H1 (cell line): ENCODE measurements around the gene GAP43. TPM values are rescaled to one million over a fixed set of nuclear protein-coding genes. Genes with fewer than 3 reads are reported as not detected.

Source experiments
- CTCF ChIA-PET: fragments of 300-600 bp; sonication (Branson Sonifier 250); formaldehyde crosslinking; loops from one replicate; lab custom pipeline; 2021; ENCODE audit not compliant: partially characterized antibody; lab: Charles Lee
- POLR2A ChIA-PET: fragments of 300-600 bp; sonication (Branson Sonifier 250); formaldehyde crosslinking; loops from one replicate; lab custom pipeline; 2021; ENCODE audit warnings: inconsistent platforms; ENCODE audit not compliant: partially characterized antibody; lab: Charles Lee
- DNase-seq, 2 experiments: peaks; one replicate each; pipeline versions ENCODE4 v3.0.0 to v3.0.0-alpha.2; 2010 to 2022; ENCODE audit warnings: low spot score in 2 of 2, low read depth in 1 of 2, mixed read lengths in 1 of 2
- FAIRE-seq: peaks from 2 replicates; lab custom pipeline; 2011; peaks lifted over from hg19 to GRCh38; lab: Jason Lieb, UNC
- H2AFZ ChIP-seq: 2 replicates; pipeline ENCODE4 v1.8.1; 2012; ENCODE audit warnings: low read length, inconsistent platforms
- H2AK5ac ChIP-seq: 2 replicates; pipeline ENCODE4 v1.6.1; 2013; ENCODE audit warnings: low read depth, low read length
- H2BK120ac ChIP-seq: replicated peaks from 2 replicates; pipeline ENCODE3; 2013; ENCODE audit warnings: low read depth, low read length, inconsistent platforms
- H2BK12ac ChIP-seq: 2 replicates; pipeline ENCODE4 v1.6.1; 2013; ENCODE audit warnings: low read depth, low read length
- H2BK15ac ChIP-seq: 2 replicates; pipeline ENCODE4 v1.6.1; 2013; ENCODE audit warnings: low read length
- H2BK20ac ChIP-seq: 2 replicates; pipeline ENCODE4 v1.6.1; 2013; ENCODE audit warnings: low read length
- H2BK5ac ChIP-seq: 2 replicates; pipeline ENCODE4 v1.6.1; 2013; ENCODE audit warnings: low read depth, low read length
- H3K14ac ChIP-seq: 2 replicates; pipeline ENCODE4 v1.6.1; 2013; ENCODE audit warnings: inconsistent platforms; ENCODE audit not compliant: insufficient read length
- H3K18ac ChIP-seq: 2 replicates; pipeline ENCODE4 v1.6.1; 2013; ENCODE audit warnings: low read length; ENCODE audit errors: extremely low read depth
- H3K23ac ChIP-seq: 2 replicates; pipeline ENCODE4 v1.6.1; 2013; ENCODE audit warnings: inconsistent platforms; ENCODE audit not compliant: insufficient read length
- H3K23me2 ChIP-seq: 2 replicates; pipeline ENCODE4 v1.6.1; 2013; ENCODE audit warnings: low read depth, low read length
- H3K27ac ChIP-seq: 2 replicates; pipeline ENCODE4 v1.6.1; 2011; ENCODE audit warnings: low read depth, low read length, inconsistent platforms
- H3K27me3 ChIP-seq, 4 experiments: replicated peaks in 1 of 4; 1 replicate in 1 of 4; 2 replicates in 3 of 4; pipeline versions ENCODE4 v1.6.1 to v1.8.1; 2011 to 2013; ENCODE audit warnings: low read length in 3 of 4, mild to moderate bottlenecking in 3 of 4, inconsistent platforms in 2 of 4, mixed read lengths in 2 of 4, moderate library complexity in 1 of 4; ENCODE audit not compliant: control insufficient read depth in 3 of 4, insufficient read depth in 3 of 4; ENCODE audit errors: extremely low read depth in 1 of 4
- H3K36me3 ChIP-seq, 4 experiments: 2 replicates each; pipeline versions ENCODE4 v1.6.1 to v1.8.1; 2011 to 2013; ENCODE audit warnings: mild to moderate bottlenecking in 4 of 4, low read length in 3 of 4, moderate library complexity in 2 of 4, control low read depth in 1 of 4, inconsistent platforms in 1 of 4; ENCODE audit not compliant: insufficient read depth in 4 of 4, control insufficient read depth in 2 of 4
- H3K4ac ChIP-seq: replicated peaks from 2 replicates; pipeline ENCODE3; 2013; ENCODE audit warnings: low read length, low read depth, mixed read lengths, inconsistent platforms; ENCODE audit not compliant: insufficient read length
- H3K4me1 ChIP-seq, 4 experiments: replicated peaks in 1 of 4; 1 replicate in 1 of 4; 2 replicates in 3 of 4; pipeline versions ENCODE4 v1.6.1 to v1.8.1; 2011 to 2013; ENCODE audit warnings: low read length in 3 of 4, inconsistent platforms in 2 of 4, mixed read lengths in 1 of 4; ENCODE audit not compliant: insufficient read depth in 4 of 4, control insufficient read depth in 3 of 4
- H3K4me2 ChIP-seq, 2 experiments: 2 replicates each; pipeline versions ENCODE4 v1.6.1 to v1.8.1; 2011 to 2013; ENCODE audit warnings: low read depth in 2 of 2, low read length in 2 of 2, control low read depth in 1 of 2, inconsistent platforms in 1 of 2, mild to moderate bottlenecking in 1 of 2; ENCODE audit not compliant: insufficient read depth in 1 of 2
- H3K4me3 ChIP-seq, 4 experiments: fragments of 200-600, 300-600 bp in 1 of 4; sonication (generic), shearing (Covaris generic), sonication (Bioruptor Twin) in 1 of 4; 2 replicates each; pipeline versions ENCODE4 v1.5.1 to v1.8.1; 2011 to 2016; ENCODE audit warnings: low read length in 4 of 4, low read depth in 3 of 4, control low read depth in 2 of 4, inconsistent platforms in 2 of 4, mild to moderate bottlenecking in 2 of 4, mixed read lengths in 1 of 4, moderate library complexity in 1 of 4; ENCODE audit not compliant: insufficient read depth in 2 of 4; ENCODE audit errors: extremely low read depth in 1 of 4
- H3K56ac ChIP-seq: replicated peaks from 2 replicates; pipeline ENCODE3; 2013; ENCODE audit warnings: low read depth, mild to moderate bottlenecking, mixed read lengths, low read length, inconsistent platforms; ENCODE audit not compliant: insufficient read length
- H3K79me1 ChIP-seq: 2 replicates; pipeline ENCODE4 v1.6.1; 2013; ENCODE audit warnings: low read depth, low read length, control low read depth
- H3K79me2 ChIP-seq, 2 experiments: 2 replicates each; pipeline versions ENCODE4 v1.6.1 to v1.8.1; 2012 to 2013; ENCODE audit warnings: low read length in 2 of 2, mild to moderate bottlenecking in 2 of 2, inconsistent platforms in 1 of 2; ENCODE audit not compliant: insufficient read depth in 2 of 2, control insufficient read depth in 1 of 2
- H3K9ac ChIP-seq, 4 experiments: replicated peaks in 1 of 4; 1 replicate in 1 of 4; 2 replicates in 3 of 4; pipeline versions ENCODE4 v1.6.1 to v1.8.1; 2011 to 2013; ENCODE audit warnings: low read depth in 3 of 4, low read length in 3 of 4, control low read depth in 2 of 4, mild to moderate bottlenecking in 2 of 4, moderate library complexity in 2 of 4, inconsistent platforms in 1 of 4; ENCODE audit errors: extremely low read depth in 1 of 4
- H3K9me3 ChIP-seq, 2 experiments: 2 replicates each; pipeline versions ENCODE4 v1.6.1 to v1.8.1; 2012 to 2013; ENCODE audit warnings: mild to moderate bottlenecking in 2 of 2, moderate library complexity in 2 of 2, control low read depth in 1 of 2, inconsistent platforms in 1 of 2, low read depth in 1 of 2, low read length in 1 of 2, mixed read lengths in 1 of 2; ENCODE audit not compliant: insufficient read depth in 2 of 2
- H4K20me1 ChIP-seq, 2 experiments: replicated peaks in 1 of 2; 2 replicates each; pipeline versions ENCODE3 to v1.8.1; 2011 to 2013; ENCODE audit warnings: inconsistent platforms in 2 of 2, low read length in 2 of 2, mild to moderate bottlenecking in 1 of 2; ENCODE audit not compliant: insufficient read depth in 2 of 2, control insufficient read depth in 1 of 2
- H4K5ac ChIP-seq: 2 replicates; pipeline ENCODE4 v1.6.1; 2013; ENCODE audit warnings: low read length, low read depth, mixed read lengths, inconsistent platforms; ENCODE audit not compliant: insufficient read length
- H4K8ac ChIP-seq: 2 replicates; pipeline ENCODE4 v1.8.0; 2013; ENCODE audit warnings: mild to moderate bottlenecking, moderate library complexity, low read length, inconsistent platforms; ENCODE audit not compliant: insufficient read depth; ENCODE audit errors: extremely low read depth
- H4K91ac ChIP-seq: replicated peaks from 2 replicates; pipeline ENCODE3; 2013; ENCODE audit warnings: low read length, mixed read lengths, inconsistent platforms; ENCODE audit not compliant: insufficient read length
- ATF2 ChIP-seq: IDR thresholded peaks from 2 replicates; pipeline ENCODE4 v1.6.1; 2012; ENCODE audit warnings: low read length, inconsistent platforms
- CBX5 ChIP-seq: fragments of 300-800, 300-1000 bp; sonication (generic); IDR thresholded peaks from 2 replicates; pipeline ENCODE4 v1.7.1; 2016; ENCODE audit warnings: antibody characterized with exemption, low read length, low read depth
- CHD2 ChIP-seq: IDR thresholded peaks from 2 replicates; pipeline ENCODE4 v1.6.1; 2012; ENCODE audit warnings: low read length, improper control_type of control experiment
- E2F6 ChIP-seq: IDR thresholded peaks from 2 replicates; pipeline ENCODE4 v1.6.1; 2012; ENCODE audit warnings: inconsistent platforms
- KDM4A ChIP-seq: IDR thresholded peaks from one replicate; pipeline ENCODE4 v1.7.1; 2012; ENCODE audit warnings: low read depth, mild to moderate bottlenecking, moderate library complexity, low read length, inconsistent platforms; ENCODE audit not compliant: severe bottlenecking
- KDM5A ChIP-seq: fragments of 200-600 bp; IDR thresholded peaks from 2 replicates; pipeline ENCODE4 v1.7.1; 2012; ENCODE audit warnings: mild to moderate bottlenecking, low read length, inconsistent platforms, mixed read lengths
- POLR2A ChIP-seq, 2 experiments: IDR thresholded peaks; 1 replicate in 1 of 2; 2 replicates in 1 of 2; pipeline ENCODE4 v1.6.1; 2011; ENCODE audit warnings: low read depth in 2 of 2, low read length in 2 of 2, mild to moderate bottlenecking in 2 of 2; ENCODE audit errors: control extremely low read depth in 1 of 2
- POU5F1 ChIP-seq: IDR thresholded peaks from 2 replicates; pipeline ENCODE4 v1.6.1; 2011; ENCODE audit warnings: low read depth, mild to moderate bottlenecking, low read length, moderate library complexity
- SP4 ChIP-seq: IDR thresholded peaks from 2 replicates; pipeline ENCODE4 v1.6.1; 2012; ENCODE audit warnings: low read length, inconsistent platforms
- SRF ChIP-seq: IDR thresholded peaks from 2 replicates; pipeline ENCODE4 v1.6.1; 2011; ENCODE audit warnings: mild to moderate bottlenecking, low read depth, low read length, moderate library complexity
- TAF7 ChIP-seq: optimal IDR thresholded peaks from 2 replicates; pipeline ENCODE3; 2011; ENCODE audit warnings: low read depth, mild to moderate bottlenecking, inconsistent platforms, low read length, moderate library complexity, borderline replicate concordance
- WGBS, 2 experiments: shearing (Covaris generic) in 1 of 2; methylation state at CpG; one replicate each; pipeline versions ENCODE4 v1.1.6 to v1.1.7; 2013 to 2015; ENCODE audit warnings: low lambda C conversion rate in 2 of 2, mixed read lengths in 2 of 2, inconsistent platforms in 1 of 2, low coverage in 1 of 2, missing lambda C conversion rate in 1 of 2; ENCODE audit not compliant: insufficient replicate concordance in 2 of 2, insufficient coverage in 1 of 2, insufficient read length in 1 of 2; ENCODE audit errors: extremely low coverage in 1 of 2, missing lambda C conversion rate in 1 of 2; 5-methylcytosine and 5-hydroxymethylcytosine counted together
- polyA plus RNA-seq, 7 experiments: library from polyadenylated mRNA; depleted of rRNA in 3 of 7; stranded (reverse) in 5 of 7; unstranded in 2 of 7; fragments of >200 nt in 5 of 7; fragments of 200-250 nt in 2 of 7; gene quantifications; 1 replicate in 5 of 7; 2 replicates in 1 of 7; 4 replicates in 1 of 7; pipeline versions ENCODE4 v1.2.1 to v1.2.3, GENCODE V29; 2011 to 2013; ENCODE audit warnings: missing spikeins in 2 of 7, mixed read lengths in 2 of 7
- total RNA-seq: library from RNA; stranded (reverse); fragmentation: NEBNext Ultra II Directional; extraction: Animal tissue kit (Norgen Biotek cat#: 25700); gene quantifications from 2 replicates; pipeline ENCODE4 v1.2.1, GENCODE V29; 2021
- TF ChIP-seq, protein P1 (sequence below): IDR thresholded peaks from 2 replicates; pipeline ENCODE4 v1.6.1; 2011; ENCODE audit warnings: low read depth, mild to moderate bottlenecking, low read length; ENCODE audit not compliant: insufficient read depth

GAP43 gene
- total and polyA plus RNA-seq, 2 of the 8 experiments (the other 6 are each of a cell fraction or from before 2014, with no cell fraction given), result 11.2 to 21.9 TPM

DNA sequence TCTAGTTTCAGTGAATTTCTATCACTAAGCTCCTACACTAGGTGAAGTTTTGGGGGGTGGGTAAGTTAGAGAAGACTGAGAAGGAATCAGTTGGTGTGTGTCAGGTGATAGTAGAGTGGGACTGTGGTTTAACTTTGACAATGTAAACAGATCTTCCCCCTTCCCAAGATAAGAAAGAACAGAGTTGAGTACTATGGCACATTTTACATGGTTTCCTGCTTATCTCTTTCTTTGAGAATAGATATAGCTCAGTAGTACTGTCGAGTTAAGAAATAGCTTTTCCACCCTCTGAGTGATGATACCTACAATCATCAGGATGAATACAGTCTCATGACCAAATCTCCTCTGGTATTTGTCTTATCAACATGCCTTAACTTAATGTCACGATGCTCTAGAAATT is 42.8 kb downstream of the GAP43 start:
- no peak overlapping the region for H2AFZ ChIP-seq
- H3K9me3 ChIP-seq, result no peaks in the 10 kb centered on the region
- H4K8ac ChIP-seq, result no peak overlapping the region
- no peak for FAIRE-seq
- 85% methylated on average over 2 of the region's 2 CpGs; no CpG with 5 or more reads in 1 of the 2 experiments for WGBS, 2 experiments
- no peaks in the 10 kb centered on the region for H3K79me2 ChIP-seq
- H2BK120ac ChIP-seq, result no peak overlapping the region
- no peak overlapping the region for H2BK15ac ChIP-seq
- H3K36me3 ChIP-seq, result no peaks in the 10 kb centered on the region
- no peak overlapping the region for H2BK5ac ChIP-seq
- no peak overlapping the region for H3K18ac ChIP-seq
- no peak overlapping the region for H3K4ac ChIP-seq
- no peak overlapping the region for H2BK12ac ChIP-seq
- no peak overlapping the region for H2AK5ac ChIP-seq
- DNase-seq, result no peak
- H3K14ac ChIP-seq, result no peak overlapping the region
- H3K27me3 ChIP-seq, result no peaks in the 10 kb centered on the region
- no peak overlapping the region for H4K91ac ChIP-seq
- POLR2A ChIA-PET, result interaction anchor here (0.7 kb wide), 1 partner anchor 8 kb away, joined by 3 read pairs; no protein-coding TSS in a partner anchor
- CTCF ChIA-PET, result interaction anchor here (1.2 to 3.6 kb wide), 5 partner anchors 8 to 119 kb away, joined by 3 to 14 read pairs (median 4); no protein-coding TSS in a partner anchor
- no peaks in the 10 kb centered on the region for H4K20me1 ChIP-seq
- no peak overlapping the region for H3K23ac ChIP-seq
- no peaks in the 10 kb centered on the region; the same call in 1 of the 2 replicates for H3K79me1 ChIP-seq
- peaks cover 0 to 8% (median 2%) of the 10 kb centered on the region in 4 experiments; a peak in 3 of 7 replicates for H3K4me1 ChIP-seq
- no peak overlapping the region for H3K27ac ChIP-seq
- H3K9ac ChIP-seq, result no peak overlapping the region
- H4K5ac ChIP-seq, result no peak overlapping the region
- H2BK20ac ChIP-seq, result no peak overlapping the region
- no peak overlapping the region for H3K56ac ChIP-seq
- H3K4me2 ChIP-seq, result no peak overlapping the region
- H3K23me2 ChIP-seq, result no peaks in the 10 kb centered on the region
- H3K4me3 ChIP-seq, result no peak overlapping the region
- TF ChIP-seq TAF7 (no peak), E2F6 (no peak), ATF2 (no peak), KDM4A (no peak), SP4 (no peak), POU5F1 (no peak), POLR2A (IDR thresholded peaks at IDR 0.05; ENCODE audit: control extremely low read depth in 1 of 2, low read depth in 2 of 2, low read length in 2 of 2) (no peak), CBX5 (no peak), KDM5A (no peak), CHD2 (no peak), SRF (no peak)
- TF ChIP-seq, protein P1, sequence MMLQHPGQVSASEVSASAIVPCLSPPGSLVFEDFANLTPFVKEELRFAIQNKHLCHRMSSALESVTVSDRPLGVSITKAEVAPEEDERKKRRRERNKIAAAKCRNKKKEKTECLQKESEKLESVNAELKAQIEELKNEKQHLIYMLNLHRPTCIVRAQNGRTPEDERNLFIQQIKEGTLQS, result no peak
